HCT116 (cell line): ENCODE results near the gene ADGRV1. TPM values are rescaled to one million over a fixed set of nuclear protein-coding genes. Genes with fewer than 3 reads are reported as not detected.

ENCODE experiments used
- ATAC-seq: fragments of 200-7000 bp; cut with Tn5 transposase; 2 replicates; pipeline ENCODE4 v1.9.1; 2020; ENCODE audit warnings: mild to moderate bottlenecking, moderate library complexity
- BruUV-seq: library from RNA; stranded (reverse); fragments of 400-500 nt; replicated peaks from 2 replicates; lab custom pipeline; 2021; lab: Mats Ljungman, UMichigan
- CTCF ChIA-PET: fragments of 300-600 bp; sonication (Branson Sonifier 250); formaldehyde crosslinking; loops from one replicate; lab custom pipeline; 2021; ENCODE audit warnings: antibody characterized with exemption; lab: Charles Lee
- POLR2A ChIA-PET: fragments of 300-600, 350-600 bp; sonication (Branson Sonifier 250); formaldehyde crosslinking; loops from one replicate; lab custom pipeline; 2021; ENCODE audit warnings: antibody characterized with exemption; lab: Charles Lee
- RAD21 ChIA-PET, 2 experiments: fragments of 300-600 bp; sonication (Branson Sonifier 250); formaldehyde crosslinking; loops; one replicate each; lab custom pipeline; 2023; ENCODE audit warnings: low total read pairs in 2 of 2; ENCODE audit not compliant: uncharacterized antibody in 2 of 2, unreplicated experiment in 2 of 2, low non-redundant PET in 1 of 2; lab: Charles Lee
- DNase-seq: peaks from one replicate; pipeline ENCODE4 v3.0.0-alpha.2; 2010; ENCODE audit warnings: low read depth, low spot score
- H2AFZ ChIP-seq: fragments of 200-600 bp; shearing (Covaris generic), sonication (generic); 2 replicates; pipeline ENCODE4 v1.6.1; 2017; ENCODE audit warnings: low read depth, mixed run types, mixed read lengths, antibody characterized with exemption, low read length; ENCODE audit not compliant: poor library complexity, severe bottlenecking
- H3K27ac ChIP-seq: 2 replicates; pipeline ENCODE4 v1.5.1; 2012; ENCODE audit warnings: low read depth, low read length
- H3K27me3 ChIP-seq: fragments of 200-600 bp; sonication (generic); 2 replicates; pipeline ENCODE4 v1.6.1; 2016; ENCODE audit warnings: mixed run types, low read length, mixed read lengths; ENCODE audit not compliant: insufficient read depth
- H3K36me3 ChIP-seq, 2 experiments: fragments of 200-500 bp in 1 of 2; fragments of 200-600 bp in 1 of 2; sonication (Bioruptor generic) in 1 of 2; sonication (generic) in 1 of 2; 2 replicates each; pipeline versions ENCODE4 v1.5.1 to v1.6.1; 2014 to 2016; ENCODE audit warnings: low read length in 2 of 2, inconsistent platforms in 1 of 2, mixed read lengths in 1 of 2, mixed run types in 1 of 2; ENCODE audit not compliant: insufficient read depth in 2 of 2, control insufficient read depth in 1 of 2
- H3K4me1 ChIP-seq, 2 experiments: fragments of 200-600 bp in 1 of 2; sonication (generic) in 1 of 2; 2 replicates each; pipeline versions ENCODE4 v1.5.1 to v1.6.1; 2012 to 2017; ENCODE audit warnings: low read length in 2 of 2, inconsistent platforms in 1 of 2, mild to moderate bottlenecking in 1 of 2, mixed read lengths in 1 of 2, mixed run types in 1 of 2, moderate library complexity in 1 of 2; ENCODE audit not compliant: insufficient read depth in 2 of 2, control insufficient read depth in 1 of 2
- H3K4me2 ChIP-seq: fragments of 200-600 bp; sonication (generic); 2 replicates; pipeline ENCODE4 v1.6.1; 2017; ENCODE audit warnings: mixed run types, low read length, mixed read lengths
- H3K4me3 ChIP-seq, 2 experiments: fragments of 200-600 bp in 1 of 2; sonication (generic) in 1 of 2; replicated peaks in 1 of 2; 2 replicates each; pipeline ENCODE4 v1.5.1; 2011 to 2016; ENCODE audit warnings: low read length in 2 of 2, control low read depth in 1 of 2, low read depth in 1 of 2, mild to moderate bottlenecking in 1 of 2, mixed read lengths in 1 of 2, mixed run types in 1 of 2
- H3K79me2 ChIP-seq: fragments of 200-600 bp; sonication (generic); 2 replicates; pipeline ENCODE4 v1.6.1; 2017; ENCODE audit warnings: mild to moderate bottlenecking, mixed run types, low read length, moderate library complexity, mixed read lengths; ENCODE audit not compliant: insufficient read depth
- H3K9ac ChIP-seq: fragments of 200-600 bp; sonication (generic); 2 replicates; pipeline ENCODE4 v1.6.1; 2016; ENCODE audit warnings: low read length, mixed read lengths
- H3K9me2 ChIP-seq: fragments of 200-600 bp; sonication (generic), shearing (Covaris generic); 2 replicates; pipeline ENCODE4 v1.6.1; 2017; ENCODE audit warnings: mixed run types, mild to moderate bottlenecking, moderate library complexity; ENCODE audit not compliant: insufficient read depth
- H3K9me3 ChIP-seq, 2 experiments: fragments of 200-500 bp in 1 of 2; fragments of 200-600 bp in 1 of 2; sonication (Bioruptor generic) in 1 of 2; sonication (generic) in 1 of 2; 2 replicates each; pipeline ENCODE4 v1.6.1; 2014 to 2017; ENCODE audit warnings: low read length in 2 of 2, mixed read lengths in 2 of 2, inconsistent platforms in 1 of 2, low read depth in 1 of 2, mild to moderate bottlenecking in 1 of 2, mixed run types in 1 of 2, moderate library complexity in 1 of 2; ENCODE audit not compliant: control insufficient read depth in 1 of 2, insufficient read depth in 1 of 2
- H4K20me1 ChIP-seq: fragments of 200-600 bp; sonication (generic), shearing (Covaris generic); 2 replicates; pipeline ENCODE4 v1.6.1; 2017; ENCODE audit warnings: mixed run types, mild to moderate bottlenecking, moderate library complexity; ENCODE audit not compliant: insufficient read depth
- CBX3 ChIP-seq: IDR thresholded peaks from 2 replicates; pipeline ENCODE4 v1.6.1; 2012; ENCODE audit warnings: low read depth
- CEBPB ChIP-seq: IDR thresholded peaks from 2 replicates; pipeline ENCODE4 v1.6.1; 2012; ENCODE audit warnings: low read depth
- EGR1 ChIP-seq: IDR thresholded peaks from 2 replicates; pipeline ENCODE4 v1.6.1; 2012; ENCODE audit warnings: low read depth
- ELF1 ChIP-seq: IDR thresholded peaks from 2 replicates; pipeline ENCODE4 v1.6.1; 2012; ENCODE audit warnings: low read depth, borderline replicate concordance
- EZH2 ChIP-seq: fragments of 200-600 bp; sonication (generic); IDR thresholded peaks from 2 replicates; pipeline ENCODE4 v1.6.1; 2017; ENCODE audit warnings: antibody characterized with exemption, mixed run types
- EZH2phosphoT487 ChIP-seq: fragments of 200-600 bp; IDR thresholded peaks from 2 replicates; pipeline ENCODE4 v1.6.1; 2018; ENCODE audit warnings: antibody characterized with exemption, borderline replicate concordance
- JUND ChIP-seq: IDR thresholded peaks from 2 replicates; pipeline ENCODE4 v1.6.1; 2012
- POLR2A ChIP-seq: IDR thresholded peaks from 2 replicates; pipeline ENCODE4 v1.7.0; 2011; ENCODE audit warnings: borderline replicate concordance; ENCODE audit not compliant: insufficient read depth, insufficient read length; ENCODE audit errors: extremely low read depth
- POLR2AphosphoS5 ChIP-seq: IDR thresholded peaks from 2 replicates; pipeline ENCODE4 v1.6.1; 2011; ENCODE audit warnings: mild to moderate bottlenecking, low read depth, low read length, moderate library complexity
- RAD21 ChIP-seq: IDR thresholded peaks from 2 replicates; pipeline ENCODE4 v1.6.1; 2012; ENCODE audit warnings: low read depth, mild to moderate bottlenecking
- SP1 ChIP-seq: IDR thresholded peaks from 2 replicates; pipeline ENCODE4 v1.6.1; 2012; ENCODE audit warnings: low read depth
- SRF ChIP-seq: IDR thresholded peaks from 2 replicates; pipeline ENCODE4 v1.6.1; 2012; ENCODE audit warnings: low read depth
- TCF7L2 ChIP-seq: IDR thresholded peaks from 2 replicates; pipeline ENCODE4 v1.7.0; 2011; ENCODE audit warnings: borderline replicate concordance, inconsistent platforms; ENCODE audit not compliant: insufficient read depth, insufficient read length; ENCODE audit errors: extremely low read depth
- YY1 ChIP-seq: IDR thresholded peaks from 2 replicates; pipeline ENCODE4 v1.6.1; 2011; ENCODE audit warnings: low read length, low read depth, moderate library complexity, mild to moderate bottlenecking; ENCODE audit not compliant: insufficient replicate concordance; ENCODE audit errors: extremely low read depth
- ZNF274 ChIP-seq: fragments of 200-500 bp; sonication (Bioruptor generic); IDR thresholded peaks from 2 replicates; pipeline ENCODE4 v1.6.1; 2014; ENCODE audit warnings: mild to moderate bottlenecking, low read depth, low read length, inconsistent platforms
- intact Hi-C: fragments of 100-400 bp; cut with micrococcal nuclease; formaldehyde crosslinking; loops from 2 replicates; pipeline ENCODE4 v1.10.0; 2022
- total RNA-seq: library from RNA; stranded (reverse); gene quantifications from one replicate; pipeline ENCODE4 v1.2.1, GENCODE V29; 2021; ENCODE audit not compliant: unreplicated experiment
- TF ChIP-seq, protein P1 (sequence below): IDR thresholded peaks from 2 replicates; pipeline ENCODE4 v1.6.1; 2012
- TF ChIP-seq, protein P2 (sequence below): IDR thresholded peaks from 2 replicates; pipeline ENCODE4 v1.6.1; 2012; ENCODE audit warnings: low read depth
- TF ChIP-seq, protein P3 (sequence below): IDR thresholded peaks from 2 replicates; pipeline ENCODE4 v1.6.1; 2011; ENCODE audit warnings: mild to moderate bottlenecking, low read length, moderate library complexity; ENCODE audit not compliant: insufficient replicate concordance; ENCODE audit errors: extremely low read depth
- TF ChIP-seq, protein P4 (sequence below), 3 experiments: fragments of 200-600 bp in 1 of 3; sonication (generic) in 1 of 3; IDR thresholded peaks in 2 of 3; conservative IDR thresholded peaks in 1 of 3; 2 replicates each; pipeline ENCODE4 v1.5.1; 2012 to 2017; ENCODE audit warnings: low read depth in 2 of 3, low read length in 2 of 3, antibody characterized with exemption in 1 of 3, borderline replicate concordance in 1 of 3, control low read depth in 1 of 3, mild to moderate bottlenecking in 1 of 3, mixed read lengths in 1 of 3, mixed run types in 1 of 3, moderate library complexity in 1 of 3; ENCODE audit not compliant: insufficient read depth in 1 of 3
- TF ChIP-seq, protein P5 (sequence below): IDR thresholded peaks from 2 replicates; pipeline ENCODE4 v1.6.1; 2012

The ADGRV1 gene
- total RNA-seq, 1 experiment from 2014 or later: 6.0 TPM

DNA sequence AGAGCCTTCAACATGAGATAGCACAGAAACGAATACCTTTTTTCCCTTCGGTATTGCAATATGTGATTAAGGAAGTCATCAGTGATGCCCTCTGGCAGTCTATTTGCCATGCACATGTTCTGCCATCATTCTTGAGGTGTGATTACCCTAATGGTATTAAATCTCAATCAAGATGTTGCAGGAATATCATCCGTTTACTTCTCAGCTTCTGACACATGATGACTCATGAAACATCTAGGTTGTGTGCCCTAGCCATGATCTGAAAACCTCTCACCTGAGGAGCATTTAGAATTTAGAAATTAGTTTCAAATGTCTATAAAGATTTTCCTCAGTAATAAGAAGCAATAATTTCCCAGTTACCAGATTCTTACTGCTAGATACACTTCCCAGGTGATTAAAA, 209.1 kb downstream of the ADGRV1 start:
- H3K4me1 ChIP-seq: no peaks in the 10 kb centered on the region
- H3K27me3 ChIP-seq: no peaks in the 10 kb centered on the region
- H3K9me3 ChIP-seq: no peaks in the 10 kb centered on the region
- no peak overlapping the region for H3K27ac ChIP-seq
- H3K9me2 ChIP-seq: no peaks in the 10 kb centered on the region
- no peak overlapping the region for H3K4me3 ChIP-seq
- no peak for TF ChIP-seq EGR1
- TF ChIP-seq SRF: no peak
- TF ChIP-seq EZH2phosphoT487: no peak
- no peak for TF ChIP-seq ZNF274
- no peak for TF ChIP-seq TCF7L2
- no peak for TF ChIP-seq SP1
- no peak for TF ChIP-seq RAD21
- no peak for TF ChIP-seq POLR2A
- TF ChIP-seq, protein P1, sequence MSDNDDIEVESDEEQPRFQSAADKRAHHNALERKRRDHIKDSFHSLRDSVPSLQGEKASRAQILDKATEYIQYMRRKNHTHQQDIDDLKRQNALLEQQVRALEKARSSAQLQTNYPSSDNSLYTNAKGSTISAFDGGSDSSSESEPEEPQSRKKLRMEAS: no peak
- TF ChIP-seq JUND: no peak
- TF ChIP-seq, protein P2, sequence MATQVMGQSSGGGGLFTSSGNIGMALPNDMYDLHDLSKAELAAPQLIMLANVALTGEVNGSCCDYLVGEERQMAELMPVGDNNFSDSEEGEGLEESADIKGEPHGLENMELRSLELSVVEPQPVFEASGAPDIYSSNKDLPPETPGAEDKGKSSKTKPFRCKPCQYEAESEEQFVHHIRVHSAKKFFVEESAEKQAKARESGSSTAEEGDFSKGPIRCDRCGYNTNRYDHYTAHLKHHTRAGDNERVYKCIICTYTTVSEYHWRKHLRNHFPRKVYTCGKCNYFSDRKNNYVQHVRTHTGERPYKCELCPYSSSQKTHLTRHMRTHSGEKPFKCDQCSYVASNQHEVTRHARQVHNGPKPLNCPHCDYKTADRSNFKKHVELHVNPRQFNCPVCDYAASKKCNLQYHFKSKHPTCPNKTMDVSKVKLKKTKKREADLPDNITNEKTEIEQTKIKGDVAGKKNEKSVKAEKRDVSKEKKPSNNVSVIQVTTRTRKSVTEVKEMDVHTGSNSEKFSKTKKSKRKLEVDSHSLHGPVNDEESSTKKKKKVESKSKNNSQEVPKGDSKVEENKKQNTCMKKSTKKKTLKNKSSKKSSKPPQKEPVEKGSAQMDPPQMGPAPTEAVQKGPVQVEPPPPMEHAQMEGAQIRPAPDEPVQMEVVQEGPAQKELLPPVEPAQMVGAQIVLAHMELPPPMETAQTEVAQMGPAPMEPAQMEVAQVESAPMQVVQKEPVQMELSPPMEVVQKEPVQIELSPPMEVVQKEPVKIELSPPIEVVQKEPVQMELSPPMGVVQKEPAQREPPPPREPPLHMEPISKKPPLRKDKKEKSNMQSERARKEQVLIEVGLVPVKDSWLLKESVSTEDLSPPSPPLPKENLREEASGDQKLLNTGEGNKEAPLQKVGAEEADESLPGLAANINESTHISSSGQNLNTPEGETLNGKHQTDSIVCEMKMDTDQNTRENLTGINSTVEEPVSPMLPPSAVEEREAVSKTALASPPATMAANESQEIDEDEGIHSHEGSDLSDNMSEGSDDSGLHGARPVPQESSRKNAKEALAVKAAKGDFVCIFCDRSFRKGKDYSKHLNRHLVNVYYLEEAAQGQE: no peak
- TF ChIP-seq ELF1: no peak
- TF ChIP-seq, protein P3, sequence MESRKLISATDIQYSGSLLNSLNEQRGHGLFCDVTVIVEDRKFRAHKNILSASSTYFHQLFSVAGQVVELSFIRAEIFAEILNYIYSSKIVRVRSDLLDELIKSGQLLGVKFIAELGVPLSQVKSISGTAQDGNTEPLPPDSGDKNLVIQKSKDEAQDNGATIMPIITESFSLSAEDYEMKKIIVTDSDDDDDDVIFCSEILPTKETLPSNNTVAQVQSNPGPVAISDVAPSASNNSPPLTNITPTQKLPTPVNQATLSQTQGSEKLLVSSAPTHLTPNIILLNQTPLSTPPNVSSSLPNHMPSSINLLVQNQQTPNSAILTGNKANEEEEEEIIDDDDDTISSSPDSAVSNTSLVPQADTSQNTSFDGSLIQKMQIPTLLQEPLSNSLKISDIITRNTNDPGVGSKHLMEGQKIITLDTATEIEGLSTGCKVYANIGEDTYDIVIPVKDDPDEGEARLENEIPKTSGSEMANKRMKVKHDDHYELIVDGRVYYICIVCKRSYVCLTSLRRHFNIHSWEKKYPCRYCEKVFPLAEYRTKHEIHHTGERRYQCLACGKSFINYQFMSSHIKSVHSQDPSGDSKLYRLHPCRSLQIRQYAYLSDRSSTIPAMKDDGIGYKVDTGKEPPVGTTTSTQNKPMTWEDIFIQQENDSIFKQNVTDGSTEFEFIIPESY: no peak
- TF ChIP-seq POLR2AphosphoS5: no peak
- TF ChIP-seq YY1: no peak
- TF ChIP-seq, protein P4, sequence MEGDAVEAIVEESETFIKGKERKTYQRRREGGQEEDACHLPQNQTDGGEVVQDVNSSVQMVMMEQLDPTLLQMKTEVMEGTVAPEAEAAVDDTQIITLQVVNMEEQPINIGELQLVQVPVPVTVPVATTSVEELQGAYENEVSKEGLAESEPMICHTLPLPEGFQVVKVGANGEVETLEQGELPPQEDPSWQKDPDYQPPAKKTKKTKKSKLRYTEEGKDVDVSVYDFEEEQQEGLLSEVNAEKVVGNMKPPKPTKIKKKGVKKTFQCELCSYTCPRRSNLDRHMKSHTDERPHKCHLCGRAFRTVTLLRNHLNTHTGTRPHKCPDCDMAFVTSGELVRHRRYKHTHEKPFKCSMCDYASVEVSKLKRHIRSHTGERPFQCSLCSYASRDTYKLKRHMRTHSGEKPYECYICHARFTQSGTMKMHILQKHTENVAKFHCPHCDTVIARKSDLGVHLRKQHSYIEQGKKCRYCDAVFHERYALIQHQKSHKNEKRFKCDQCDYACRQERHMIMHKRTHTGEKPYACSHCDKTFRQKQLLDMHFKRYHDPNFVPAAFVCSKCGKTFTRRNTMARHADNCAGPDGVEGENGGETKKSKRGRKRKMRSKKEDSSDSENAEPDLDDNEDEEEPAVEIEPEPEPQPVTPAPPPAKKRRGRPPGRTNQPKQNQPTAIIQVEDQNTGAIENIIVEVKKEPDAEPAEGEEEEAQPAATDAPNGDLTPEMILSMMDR (IDR thresholded peaks at IDR 0.05 in 2 of 3, conservative IDR thresholded peaks at IDR 0.05 in 1 of 3; ENCODE audit: borderline replicate concordance in 1 of 3, insufficient read depth in 1 of 3, low read depth in 2 of 3, low read length in 2 of 3): no peak
- TF ChIP-seq CEBPB: no peak
- no peak for TF ChIP-seq EZH2
- TF ChIP-seq, protein P5, sequence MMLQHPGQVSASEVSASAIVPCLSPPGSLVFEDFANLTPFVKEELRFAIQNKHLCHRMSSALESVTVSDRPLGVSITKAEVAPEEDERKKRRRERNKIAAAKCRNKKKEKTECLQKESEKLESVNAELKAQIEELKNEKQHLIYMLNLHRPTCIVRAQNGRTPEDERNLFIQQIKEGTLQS: no peak
- no peak for TF ChIP-seq CBX3
- no peak overlapping the region for H3K4me2 ChIP-seq
- H3K9ac ChIP-seq: no peak overlapping the region
- H4K20me1 ChIP-seq: no peaks in the 10 kb centered on the region
- DNase-seq: no peak
- ChIA-PET CTCF (no interaction called here), POLR2A (no interaction called here), RAD21 (no interaction called here)
- no peaks in the 10 kb centered on the region for H3K36me3 ChIP-seq
- no peaks in the 10 kb centered on the region for H3K79me2 ChIP-seq
- no peak for ATAC-seq
- intact Hi-C loops: no loop called here
- BruUV-seq: no TSS peak
- H2AFZ ChIP-seq: no peak overlapping the region
